Esophagus squamous epithelium (tissue), 4 donors: ENCODE measurements around the gene ZSWIM5.

ENCODE experiments used
- CTCF ChIP-seq, 6 experiments: fragments of 450-650 bp in 4 of 6; fragments of 200-600 bp in 2 of 6; sonication (generic) in 2 of 6; IDR thresholded peaks; one replicate each; pipeline ENCODE4 v1.5.1; 2016 to 2019; ENCODE audit warnings: antibody characterized with exemption in 6 of 6, mild to moderate bottlenecking in 4 of 6, moderate library complexity in 4 of 6
- POLR2A ChIP-seq, 4 donors: fragments of 450-650 bp; IDR thresholded peaks; one replicate each; pipeline ENCODE4 v1.6.1; 2017; ENCODE audit warnings: antibody characterized with exemption in 4 of 4, mild to moderate bottlenecking in 4 of 4, moderate library complexity in 3 of 4

GRCh38 chr1:45225598-45225997 is 19.2 kb upstream of the ZSWIM5 start:
- no peak for TF ChIP-seq CTCF (IDR thresholded peaks at IDR 0.05)
- TF ChIP-seq POLR2A (IDR thresholded peaks at IDR 0.05): no peak
